ENCODE results near the gene ZNF268. TPM values are rescaled to one million over a fixed set of nuclear protein-coding genes. Genes with fewer than 3 reads are reported as not detected.
"Not testable (repeated sequence)": the region's sequence is repeated elsewhere in the genome, so short reads cannot be mapped to it uniquely, and the experiment has no call there.

Gene ZNF268
- total and polyA plus RNA-seq, 2 donors (not counting 1 experiment from before 2014, with no cell fraction given) = 11.6 to 28.6 TPM

- Histone ChIP-seq H3K27ac (ENCODE audit: insufficient read depth, low read length) (no peak overlapping the region), H3K4me3 (replicated peaks in 1 of 4; ENCODE audit: control extremely low read depth in 1 of 4, insufficient read depth in 1 of 4, low read depth in 3 of 4, low read length in 4 of 4) (no peak overlapping the region), H3K36me3 (ENCODE audit: control insufficient read depth, insufficient read depth, low read length) (no peaks in the 10 kb centered on the region), H2AFZ (ENCODE audit: low read length) (no peak overlapping the region), H3K9me3 (ENCODE audit: control insufficient read depth, insufficient read depth, low read depth, low read length) (no peaks in the 10 kb centered on the region), H3K9ac (ENCODE audit: insufficient read depth, low read length) (no peak overlapping the region), H3K79me2 (ENCODE audit: control insufficient read depth, insufficient read depth, low read length) (no peaks in the 10 kb centered on the region), H3K4me1 (ENCODE audit: control insufficient read depth, extremely low read depth, insufficient read depth, low read length) (no peaks in the 10 kb centered on the region), H3K27me3 (ENCODE audit: control insufficient read depth, insufficient read depth, low read length) (no peaks in the 10 kb centered on the region), H4K20me1 (ENCODE audit: control insufficient read depth, extremely low read depth, insufficient read depth, low read length) (no peaks in the 10 kb centered on the region), H3K4me2 (ENCODE audit: extremely low read depth, insufficient read depth, low read length) (no peak overlapping the region)
- DNase-seq (ENCODE audit: low read depth in 2 of 2) = no peak
- TF ChIP-seq CTCF (conservative IDR thresholded peaks at IDR 0.05 in 1 of 2, IDR thresholded peaks at IDR 0.05 in 1 of 2; ENCODE audit: low read depth in 1 of 2, low read length in 2 of 2) (no peak), EZH2 (IDR thresholded peaks at IDR 0.05; ENCODE audit: low read length, missing control alignments) (no peak)
Measured at GRCh38 chr12:133251732-133252131, 70.4 kb downstream of the ZNF268 start.

- H3K4me2 ChIP-seq (ENCODE audit: extremely low read depth, insufficient read depth, low read length); DNase-seq (ENCODE audit: low read depth in 2 of 2); H4K20me1 ChIP-seq (ENCODE audit: control insufficient read depth, extremely low read depth, insufficient read depth, low read length); H3K9ac ChIP-seq (ENCODE audit: insufficient read depth, low read length); H3K4me1 ChIP-seq (ENCODE audit: control insufficient read depth, extremely low read depth, insufficient read depth, low read length); H3K36me3 ChIP-seq (ENCODE audit: control insufficient read depth, insufficient read depth, low read length); H2AFZ ChIP-seq (ENCODE audit: low read length); H3K4me3 ChIP-seq (replicated peaks in 1 of 4; ENCODE audit: control extremely low read depth in 1 of 4, insufficient read depth in 1 of 4, low read depth in 3 of 4, low read length in 4 of 4); H3K27me3 ChIP-seq (ENCODE audit: control insufficient read depth, insufficient read depth, low read length); H3K79me2 ChIP-seq (ENCODE audit: control insufficient read depth, insufficient read depth, low read length); H3K27ac ChIP-seq (ENCODE audit: insufficient read depth, low read length); H3K9me3 ChIP-seq (ENCODE audit: control insufficient read depth, insufficient read depth, low read depth, low read length): not testable (repeated sequence)
Measured at GRCh38 chr12:133255833-133256232, 74.5 kb downstream of the ZNF268 start.

GRCh38 chr12:133256321-133256720 lies 75.0 kb downstream of the ZNF268 start:
- Histone ChIP-seq H3K9ac (ENCODE audit: insufficient read depth, low read length) (no peak overlapping the region), H3K4me2 (ENCODE audit: extremely low read depth, insufficient read depth, low read length) (no peak overlapping the region), H4K20me1 (ENCODE audit: control insufficient read depth, extremely low read depth, insufficient read depth, low read length) (no peaks in the 10 kb centered on the region), H2AFZ (ENCODE audit: low read length) (no peak overlapping the region), H3K4me1 (ENCODE audit: control insufficient read depth, extremely low read depth, insufficient read depth, low read length) (no peaks in the 10 kb centered on the region), H3K27ac (ENCODE audit: insufficient read depth, low read length) (no peak overlapping the region), H3K79me2 (ENCODE audit: control insufficient read depth, insufficient read depth, low read length) (no peaks in the 10 kb centered on the region), H3K36me3 (ENCODE audit: control insufficient read depth, insufficient read depth, low read length) (no peaks in the 10 kb centered on the region), H3K4me3 (replicated peaks in 1 of 4; ENCODE audit: control extremely low read depth in 1 of 4, insufficient read depth in 1 of 4, low read depth in 3 of 4, low read length in 4 of 4) (no peak overlapping the region), H3K27me3 (ENCODE audit: control insufficient read depth, insufficient read depth, low read length) (no peaks in the 10 kb centered on the region), H3K9me3 (ENCODE audit: control insufficient read depth, insufficient read depth, low read depth, low read length) (no peaks in the 10 kb centered on the region)
- TF ChIP-seq EZH2 (IDR thresholded peaks at IDR 0.05; ENCODE audit: low read length, missing control alignments) (no peak), CTCF (conservative IDR thresholded peaks at IDR 0.05 in 1 of 2, IDR thresholded peaks at IDR 0.05 in 1 of 2; ENCODE audit: low read depth in 1 of 2, low read length in 2 of 2) (no peak)
- no peak for DNase-seq (ENCODE audit: low read depth in 2 of 2)
